Measurements from ENCODE around the gene SUPT20H.

SUPT20H gene

GRCh38 chr13:36998624-36999041 lies 60.9 kb downstream of the SUPT20H start:
- H3K9me3 ChIP-seq = no peaks in the 10 kb centered on the region
- DNase-seq = peak; percentile 25
- no peak for TF ChIP-seq CTCF (IDR thresholded peaks at IDR 0.05; ENCODE audit: low read depth, low read length)
- H3K4me3 ChIP-seq (ENCODE audit: low read depth, low read length) = peak overlapping the region; percentile 94
- peaks cover 27% of the 10 kb centered on the region for H3K36me3 ChIP-seq
- no peaks in the 10 kb centered on the region for H3K4me1 ChIP-seq
- H3K27me3 ChIP-seq = no peaks in the 10 kb centered on the region

GRCh38 chr13:36997716-36998427 lies 61.6 kb downstream of the SUPT20H start:
- TF ChIP-seq CTCF (IDR thresholded peaks at IDR 0.05; ENCODE audit: low read depth, low read length) = no peak
- DNase-seq = no peak
- H3K36me3 ChIP-seq = peaks cover 27% of the 10 kb centered on the region
- H3K27me3 ChIP-seq = no peaks in the 10 kb centered on the region
- no peaks in the 10 kb centered on the region for H3K9me3 ChIP-seq
- H3K4me1 ChIP-seq = no peaks in the 10 kb centered on the region
- H3K4me3 ChIP-seq (ENCODE audit: low read depth, low read length) = peak overlapping the region; percentile 94

GRCh38 chr13:36992362-36992761 lies 67.1 kb downstream of the SUPT20H start:
- no peaks in the 10 kb centered on the region for H3K9me3 ChIP-seq
- peaks cover 80% of the 10 kb centered on the region for H3K36me3 ChIP-seq
- H3K4me3 ChIP-seq (ENCODE audit: low read depth, low read length) = no peak overlapping the region
- DNase-seq = no peak
- no peaks in the 10 kb centered on the region for H3K4me1 ChIP-seq
- no peak for TF ChIP-seq CTCF (IDR thresholded peaks at IDR 0.05; ENCODE audit: low read depth, low read length)
- no peaks in the 10 kb centered on the region for H3K27me3 ChIP-seq

GRCh38 chr13:36986462-36987240 lies 72.8 kb downstream of the SUPT20H start:
- DNase-seq = no peak
- no peaks in the 10 kb centered on the region for H3K27me3 ChIP-seq
- H3K4me1 ChIP-seq = no peaks in the 10 kb centered on the region
- H3K36me3 ChIP-seq = peaks cover 86% of the 10 kb centered on the region
- H3K9me3 ChIP-seq = no peaks in the 10 kb centered on the region
- no peak overlapping the region for H3K4me3 ChIP-seq (ENCODE audit: low read depth, low read length)
- TF ChIP-seq CTCF (IDR thresholded peaks at IDR 0.05; ENCODE audit: low read depth, low read length) = no peak

GRCh38 chr13:36981156-36981743 lies 78.2 kb downstream of the SUPT20H start:
- no peak overlapping the region for H3K4me3 ChIP-seq (ENCODE audit: low read depth, low read length)
- peaks cover 65% of the 10 kb centered on the region for H3K36me3 ChIP-seq
- TF ChIP-seq CTCF (IDR thresholded peaks at IDR 0.05; ENCODE audit: low read depth, low read length) = peak; percentile 56
- no peak for DNase-seq
- H3K27me3 ChIP-seq = no peaks in the 10 kb centered on the region; the same call in 1 of the 2 replicates
- no peaks in the 10 kb centered on the region for H3K9me3 ChIP-seq
- H3K4me1 ChIP-seq = no peaks in the 10 kb centered on the region
